ENCODE results near the gene SAMD1. TPM values are rescaled to one million over a fixed set of nuclear protein-coding genes. Genes with fewer than 3 reads are reported as not detected.
A peak's percentile ranks its signal among the peaks of the same experiment; 100 is the strongest.

SAMD1 gene
- polyA plus RNA-seq, 3 donors = 0.78 to 19.4 (median 1.4) TPM

DNA sequence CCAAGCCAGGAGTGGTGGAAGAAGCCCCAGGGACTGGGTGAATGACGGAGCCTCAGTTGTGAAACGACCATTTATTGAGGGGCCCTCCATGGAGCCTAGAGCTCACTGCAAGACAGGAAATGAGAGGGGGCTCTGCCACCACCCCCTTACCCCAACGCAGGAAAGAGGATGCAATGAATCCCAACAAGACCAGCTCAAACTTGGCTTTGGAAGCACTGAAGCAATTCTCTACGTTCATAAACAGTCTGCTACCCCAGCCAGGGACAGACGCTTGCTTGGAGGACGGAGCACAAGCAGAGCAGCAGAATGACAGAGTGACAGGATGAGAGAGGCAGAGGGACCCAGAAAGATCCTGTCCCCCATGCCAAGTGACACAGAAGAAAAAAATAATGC, 26.0 kb upstream of the SAMD1 start:
- Mint-ChIP-seq H3K4me1 (peaks cover 74% of the 10 kb centered on the region), H3K36me3 (peaks cover 0 to 21% of the 10 kb centered on the region in 2 donors), H3K27me3 (ENCODE audit: low read depth in 3 of 3) (peaks cover 0 to 1% (median 0%) of the 10 kb centered on the region in 3 donors), H3K27ac (peak overlapping the region; percentile 80 to 97 (median 90)), H3K4me3 (peak overlapping the region; percentile 91 to 95), H3K9me3 (no peaks in the 10 kb centered on the region)
- Histone ChIP-seq H3K27ac (ENCODE audit: low read depth in 1 of 2, low read length in 2 of 2) (peak overlapping the region in 1 of 2 donors; percentile 86), H2AFZ (ENCODE audit: insufficient read depth, low read depth, low read length, poor library complexity, severe bottlenecking) (peak overlapping the region; percentile 29), H3K79me2 (ENCODE audit: insufficient read depth, low read length) (peaks cover 76% of the 10 kb centered on the region), H3K4me3 (replicated peaks in 1 of 3; ENCODE audit: low read depth in 2 of 3, low read length in 3 of 3) (peak overlapping the region; percentile 88 to 99 (median 90)), H3K9ac (ENCODE audit: insufficient read depth, low read length, poor library complexity, severe bottlenecking) (peak overlapping the region; percentile 82), H3K4me1 (ENCODE audit: control insufficient read depth in 1 of 2, insufficient read depth in 2 of 2, low read length in 2 of 2) (peaks cover 69 to 81% of the 10 kb centered on the region in 2 donors), H3K4me2 (replicated peaks; ENCODE audit: extremely low read depth, low read length, poor library complexity, severe bottlenecking) (peak overlapping the region; percentile 99), H3K27me3 (ENCODE audit: control insufficient read depth in 2 of 2, insufficient read depth in 2 of 2, low read length in 2 of 2) (no peaks in the 10 kb centered on the region), H3K36me3 (replicated peaks in 1 of 2; ENCODE audit: control insufficient read depth in 1 of 2, insufficient read depth in 2 of 2, low read length in 2 of 2) (no peaks in the 10 kb centered on the region), H4K20me1 (ENCODE audit: insufficient read depth, low read length) (peaks cover 54% of the 10 kb centered on the region), H3K9me3 (replicated peaks in 1 of 2; ENCODE audit: control insufficient read depth in 1 of 2, insufficient read depth in 1 of 2, low read length in 2 of 2) (no peaks in the 10 kb centered on the region)
- TF ChIP-seq, protein P1, sequence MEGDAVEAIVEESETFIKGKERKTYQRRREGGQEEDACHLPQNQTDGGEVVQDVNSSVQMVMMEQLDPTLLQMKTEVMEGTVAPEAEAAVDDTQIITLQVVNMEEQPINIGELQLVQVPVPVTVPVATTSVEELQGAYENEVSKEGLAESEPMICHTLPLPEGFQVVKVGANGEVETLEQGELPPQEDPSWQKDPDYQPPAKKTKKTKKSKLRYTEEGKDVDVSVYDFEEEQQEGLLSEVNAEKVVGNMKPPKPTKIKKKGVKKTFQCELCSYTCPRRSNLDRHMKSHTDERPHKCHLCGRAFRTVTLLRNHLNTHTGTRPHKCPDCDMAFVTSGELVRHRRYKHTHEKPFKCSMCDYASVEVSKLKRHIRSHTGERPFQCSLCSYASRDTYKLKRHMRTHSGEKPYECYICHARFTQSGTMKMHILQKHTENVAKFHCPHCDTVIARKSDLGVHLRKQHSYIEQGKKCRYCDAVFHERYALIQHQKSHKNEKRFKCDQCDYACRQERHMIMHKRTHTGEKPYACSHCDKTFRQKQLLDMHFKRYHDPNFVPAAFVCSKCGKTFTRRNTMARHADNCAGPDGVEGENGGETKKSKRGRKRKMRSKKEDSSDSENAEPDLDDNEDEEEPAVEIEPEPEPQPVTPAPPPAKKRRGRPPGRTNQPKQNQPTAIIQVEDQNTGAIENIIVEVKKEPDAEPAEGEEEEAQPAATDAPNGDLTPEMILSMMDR (IDR thresholded peaks at IDR 0.05) = no peak
- WGBS (ENCODE audit: insufficient coverage) = 0% methylated on average over 3 of the region's 6 CpGs
- DNase-seq = no peak
- intact Hi-C loops (cut with micrococcal nuclease) = loop anchor here (2.0 to 5.0 kb wide), 3 partner anchors 34 to 114 kb away; no protein-coding TSS in a partner anchor

DNA sequence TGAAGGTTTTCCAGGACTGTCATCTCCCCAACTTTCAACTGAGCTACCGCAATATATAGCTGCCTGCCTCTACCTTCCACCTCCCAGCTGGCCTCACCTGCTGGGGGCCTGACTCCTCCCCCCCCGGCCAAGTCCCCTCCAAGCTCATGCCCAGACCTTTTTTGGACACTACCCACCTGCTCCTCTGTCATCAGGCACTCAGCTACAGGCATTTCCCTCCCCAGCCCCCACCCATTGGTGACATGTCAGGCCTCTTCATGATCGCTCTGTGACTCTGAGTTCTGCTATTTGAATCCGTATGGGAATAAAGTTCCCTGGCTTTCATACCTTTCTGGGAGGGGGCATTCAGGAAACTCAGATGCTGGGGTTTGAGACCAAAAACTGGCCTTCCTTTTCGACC, 25.2 kb upstream of the SAMD1 start:
- peak overlapping the region; percentile 91 to 95 for H3K4me3 Mint-ChIP-seq
- H3K36me3 ChIP-seq (replicated peaks in 1 of 2; ENCODE audit: control insufficient read depth in 1 of 2, insufficient read depth in 2 of 2, low read length in 2 of 2) = peaks cover under 1 to 7% of the 10 kb centered on the region in 2 donors
- TF ChIP-seq, protein P1 (IDR thresholded peaks at IDR 0.05) = no peak
- H3K27ac ChIP-seq (ENCODE audit: low read depth in 1 of 2, low read length in 2 of 2) = peak overlapping the region; percentile 70 to 86
- H3K27me3 Mint-ChIP-seq (ENCODE audit: low read depth in 3 of 3) = peaks cover 0 to 1% (median 0%) of the 10 kb centered on the region in 3 donors
- peaks cover 72% of the 10 kb centered on the region for H3K4me1 Mint-ChIP-seq
- H3K9me3 ChIP-seq (replicated peaks in 1 of 2; ENCODE audit: control insufficient read depth in 1 of 2, insufficient read depth in 1 of 2, low read length in 2 of 2) = no peaks in the 10 kb centered on the region
- no peak overlapping the region for H3K9ac ChIP-seq (ENCODE audit: insufficient read depth, low read length, poor library complexity, severe bottlenecking)
- peaks cover 2 to 27% of the 10 kb centered on the region in 2 donors for H3K36me3 Mint-ChIP-seq
- H3K27me3 ChIP-seq (ENCODE audit: control insufficient read depth in 2 of 2, insufficient read depth in 2 of 2, low read length in 2 of 2) = no peaks in the 10 kb centered on the region
- peak overlapping the region; percentile 99 for H3K4me2 ChIP-seq (replicated peaks; ENCODE audit: extremely low read depth, low read length, poor library complexity, severe bottlenecking)
- no peaks in the 10 kb centered on the region for H3K9me3 Mint-ChIP-seq
- H3K4me1 ChIP-seq (ENCODE audit: control insufficient read depth in 1 of 2, insufficient read depth in 2 of 2, low read length in 2 of 2) = peaks cover 69 to 81% of the 10 kb centered on the region in 2 donors
- H4K20me1 ChIP-seq (ENCODE audit: insufficient read depth, low read length) = peaks cover 62% of the 10 kb centered on the region
- peaks cover 80% of the 10 kb centered on the region for H3K79me2 ChIP-seq (ENCODE audit: insufficient read depth, low read length)
- peak overlapping the region; percentile 88 to 99 (median 90) for H3K4me3 ChIP-seq (replicated peaks in 1 of 3; ENCODE audit: low read depth in 2 of 3, low read length in 3 of 3)
- intact Hi-C loops (cut with micrococcal nuclease) = loop anchor here (2.0 to 5.0 kb wide), 5 partner anchors 19 to 113 kb away; partner anchors contain the start of gene ASF1B (in 1 of the 2)
- DNase-seq = no peak
- 91% methylated on average over 3 of the region's 5 CpGs for WGBS (ENCODE audit: insufficient coverage)
- no peak overlapping the region for H2AFZ ChIP-seq (ENCODE audit: insufficient read depth, low read depth, low read length, poor library complexity, severe bottlenecking)
- H3K27ac Mint-ChIP-seq = peak overlapping the region; percentile 85 to 97 (median 90)
